Naive thymus-derived CD4-positive, alpha-beta T cell (primary cell): ENCODE results near the gene CPAMD8. TPM values are rescaled to one million over a fixed set of nuclear protein-coding genes. Genes with fewer than 3 reads are reported as not detected.

Experiments used
- ATAC-seq: fragments of 150-1000 bp; cut with Tn5 transposase; 2 replicates; pipeline ENCODE4 v1.10.0; 2021; ENCODE audit warnings: mild to moderate bottlenecking, moderate library complexity
- CTCF ChIA-PET: fragments of 350-600 bp; sonication (Branson Sonifier 250); formaldehyde crosslinking; loops from one replicate; lab custom pipeline; 2021; ENCODE audit warnings: antibody characterized with exemption; lab: Charles Lee
- POLR2A ChIA-PET: fragments of 350-600 bp; sonication (Branson Sonifier 250); formaldehyde crosslinking; loops from one replicate; lab custom pipeline; 2021; ENCODE audit warnings: antibody characterized with exemption, inconsistent platforms; lab: Charles Lee
- DNase-seq, 9 donors: peaks; one replicate each; pipeline versions ENCODE4 v3.0.0 to v3.0.0-alpha.2; 2020 to 2022; ENCODE audit warnings: mixed read lengths in 1 of 9
- H3K27ac ChIP-seq: one replicate; pipeline ENCODE4 v1.7.0; 2013; ENCODE audit warnings: mild to moderate bottlenecking, low read depth, low read length, moderate library complexity
- H3K27me3 ChIP-seq, 2 donors: one replicate each; pipeline ENCODE4 v1.7.0; 2013; ENCODE audit warnings: low read length in 2 of 2, mild to moderate bottlenecking in 2 of 2, moderate library complexity in 2 of 2; ENCODE audit not compliant: control insufficient read depth in 2 of 2, insufficient read depth in 2 of 2
- H3K36me3 ChIP-seq, 3 experiments: 1 replicate in 2 of 3; 2 replicates in 1 of 3; pipeline ENCODE4 v1.7.0; 2013; ENCODE audit warnings: low read length in 3 of 3, mild to moderate bottlenecking in 3 of 3, moderate library complexity in 1 of 3; ENCODE audit not compliant: insufficient read depth in 3 of 3, control insufficient read depth in 2 of 3
- H3K4me1 ChIP-seq, 2 donors: one replicate each; pipeline ENCODE4 v1.7.0; 2013; ENCODE audit warnings: low read length in 2 of 2, mild to moderate bottlenecking in 2 of 2, moderate library complexity in 1 of 2; ENCODE audit not compliant: control insufficient read depth in 2 of 2, insufficient read depth in 2 of 2
- H3K4me3 ChIP-seq: 2 replicates; pipeline ENCODE4 v1.7.0; 2013; ENCODE audit warnings: mild to moderate bottlenecking, low read length
- H3K9me3 ChIP-seq, 3 experiments: 1 replicate in 2 of 3; 2 replicates in 1 of 3; pipeline ENCODE4 v1.7.0; 2013; ENCODE audit warnings: low read length in 3 of 3; ENCODE audit not compliant: control insufficient read depth in 2 of 3
- H3K27ac Mint-ChIP-seq, 9 donors: one replicate each; pipeline ENCODE4 v1.8.0; 2020 to 2022; ENCODE audit warnings: mixed read lengths in 9 of 9, mild to moderate bottlenecking in 8 of 9, moderate library complexity in 5 of 9, inconsistent platforms in 2 of 9
- H3K27me3 Mint-ChIP-seq, 5 donors: one replicate each; pipeline ENCODE4 v1.8.0; 2021 to 2022; ENCODE audit warnings: mixed read lengths in 5 of 5, mild to moderate bottlenecking in 1 of 5
- H3K36me3 Mint-ChIP-seq, 5 donors: one replicate each; pipeline ENCODE4 v1.8.0; 2020 to 2022; ENCODE audit warnings: mixed read lengths in 5 of 5, mild to moderate bottlenecking in 3 of 5, inconsistent platforms in 1 of 5
- H3K4me1 Mint-ChIP-seq, 7 donors: one replicate each; pipeline ENCODE4 v1.8.0; 2020 to 2022; ENCODE audit warnings: mixed read lengths in 7 of 7, mild to moderate bottlenecking in 3 of 7, inconsistent platforms in 1 of 7
- H3K4me3 Mint-ChIP-seq, 10 donors: one replicate each; pipeline ENCODE4 v1.8.0; 2020 to 2022; ENCODE audit warnings: mild to moderate bottlenecking in 10 of 10, mixed read lengths in 10 of 10, moderate library complexity in 6 of 10, inconsistent platforms in 2 of 10
- H3K9me3 Mint-ChIP-seq, 11 donors: one replicate each; pipeline ENCODE4 v1.8.0; 2020 to 2022; ENCODE audit warnings: mixed read lengths in 11 of 11, mild to moderate bottlenecking in 4 of 11, inconsistent platforms in 1 of 11, moderate library complexity in 1 of 11
- intact Hi-C, 2 donors: fragments of 100-400 bp; cut with micrococcal nuclease; formaldehyde crosslinking; loops; one replicate each; pipeline ENCODE4 v1.15.1; 2023
- polyA plus RNA-seq, 2 donors: library from polyadenylated mRNA; unstranded; fragments of 300-500 nt; fragmentation: Illumina TruSeq; gene quantifications; one replicate each; pipeline ENCODE4 v1.2.3, GENCODE V29; 2021
- total RNA-seq, 6 experiments: library from RNA in 5 of 6; stranded (reverse) in 5 of 6; gene quantifications; 1 replicate in 5 of 6; 2 replicates in 1 of 6; pipeline ENCODE4 v1.2.3 and lab custom pipeline; 2021 to 2026

Gene CPAMD8
- total and polyA plus RNA-seq, 7 experiments from 2014 or later, result 0.18 to 6.6 (median 2.4) TPM

GRCh38 chr19:16896146-16897028 lies 130.2 kb downstream of the CPAMD8 start:
- Histone ChIP-seq H3K9me3 (no peaks in the 10 kb centered on the region), H3K4me3 (no peak overlapping the region), H3K27me3 (no peaks in the 10 kb centered on the region), H3K36me3 (no peaks in the 10 kb centered on the region), H3K27ac (no peak overlapping the region), H3K4me1 (peaks cover 0 to 5% of the 10 kb centered on the region in 2 donors)
- ChIA-PET CTCF (no interaction called here), POLR2A (interaction anchor here (0.7 kb wide), 1 partner anchor 155 kb away, joined by 4 read pairs; no protein-coding TSS in a partner anchor)
- no peak for ATAC-seq
- Mint-ChIP-seq H3K36me3 (no peaks in the 10 kb centered on the region), H3K9me3 (peaks cover 0 to 3% (median 0%) of the 10 kb centered on the region in 11 donors), H3K4me3 (peak overlapping the region; percentile 51 to 81 (median 70)), H3K27ac (peak overlapping the region in 1 of 9 donors; percentile 77), H3K4me1 (peaks cover 13 to 36% (median 22%) of the 10 kb centered on the region in 7 donors), H3K27me3 (peaks cover 6 to 54% (median 21%) of the 10 kb centered on the region in 5 donors)
- intact Hi-C loops, result loop anchor here (2.0 to 5.0 kb wide), 3 partner anchors 69 to 819 kb away; partner anchors contain the start of genes SIN3B (in 1 of the 2) and TPM4 (in 1 of the 2)
- DNase-seq, result peak in 4 of 9 donors; percentile 8 to 24 (median 17)

GRCh38 chr19:16895467-16896145 lies 131.0 kb downstream of the CPAMD8 start:
- Mint-ChIP-seq H3K4me3 (peak overlapping the region in 9 of 10 donors; percentile 0 to 57 (median 33)), H3K4me1 (peaks cover 13 to 36% (median 22%) of the 10 kb centered on the region in 7 donors), H3K27me3 (peaks cover 6 to 54% (median 24%) of the 10 kb centered on the region in 5 donors)

GRCh38 chr19:16894080-16894479 lies 132.5 kb downstream of the CPAMD8 start:
- Histone ChIP-seq H3K27me3 (no peaks in the 10 kb centered on the region), H3K4me3 (no peak overlapping the region), H3K36me3 (no peaks in the 10 kb centered on the region), H3K9me3 (no peaks in the 10 kb centered on the region), H3K27ac (no peak overlapping the region), H3K4me1 (no peaks in the 10 kb centered on the region)
- CTCF ChIA-PET, result interaction anchor here (0.6 kb wide), 1 partner anchor 179 kb away, joined by 4 read pairs; no protein-coding TSS in a partner anchor
- ATAC-seq (no peak), DNase-seq (no peak)
- Mint-ChIP-seq H3K36me3 (no peaks in the 10 kb centered on the region), H3K4me3 (peak overlapping the region in 1 of 10 donors; percentile 46), H3K27me3 (peaks cover 6 to 54% (median 26%) of the 10 kb centered on the region in 5 donors), H3K9me3 (peaks cover 0 to 3% (median 0%) of the 10 kb centered on the region in 11 donors), H3K27ac (no peak overlapping the region), H3K4me1 (peaks cover 5 to 30% (median 14%) of the 10 kb centered on the region in 7 donors)
- POLR2A ChIA-PET, result no interaction called here
- intact Hi-C loops, result no loop called here

More at GRCh38 chr19:16895467-16896145, 131.0 kb downstream of the CPAMD8 start:
- Histone ChIP-seq H3K4me3 (no peak overlapping the region), H3K4me1 (peaks cover 0 to 5% of the 10 kb centered on the region in 2 donors), H3K27me3 (no peaks in the 10 kb centered on the region), H3K27ac (no peak overlapping the region), H3K36me3 (no peaks in the 10 kb centered on the region), H3K9me3 (no peaks in the 10 kb centered on the region)
- CTCF ChIA-PET, result no interaction called here
- intact Hi-C loops, result loop anchor here (2.0 to 5.0 kb wide), 3 partner anchors 68 to 818 kb away; partner anchors contain the start of genes SIN3B (in 1 of the 2) and TPM4 (in 1 of the 2)
- Mint-ChIP-seq H3K9me3 (peaks cover 0 to 3% (median 0%) of the 10 kb centered on the region in 11 donors), H3K36me3 (no peaks in the 10 kb centered on the region), H3K27ac (peak overlapping the region in 2 of 9 donors; percentile 28 to 64)
- POLR2A ChIA-PET, result interaction anchor here (0.6 to 0.7 kb wide), 2 partner anchors 154 to 405 kb away, joined by 3 to 4 read pairs; no protein-coding TSS in a partner anchor
- ATAC-seq (no peak), DNase-seq (no peak)

GRCh38 chr19:16893686-16893989 lies 133.0 kb downstream of the CPAMD8 start:
- Mint-ChIP-seq H3K27me3 (peaks cover 6 to 52% (median 28%) of the 10 kb centered on the region in 5 donors), H3K4me1 (peaks cover 5 to 30% (median 13%) of the 10 kb centered on the region in 7 donors), H3K9me3 (peaks cover 0 to 3% (median 0%) of the 10 kb centered on the region in 11 donors), H3K27ac (peak overlapping the region in 1 of 9 donors; percentile 9), H3K36me3 (no peaks in the 10 kb centered on the region), H3K4me3 (peak overlapping the region in 2 of 10 donors; percentile 21 to 46)
- Histone ChIP-seq H3K4me1 (no peaks in the 10 kb centered on the region), H3K27me3 (no peaks in the 10 kb centered on the region), H3K9me3 (no peaks in the 10 kb centered on the region), H3K4me3 (no peak overlapping the region), H3K27ac (no peak overlapping the region), H3K36me3 (no peaks in the 10 kb centered on the region)
- ATAC-seq, result no peak
- DNase-seq, result no peak
- ChIA-PET CTCF (no interaction called here), POLR2A (no interaction called here)
- intact Hi-C loops, result no loop called here

- Histone ChIP-seq H3K27ac (no peak overlapping the region), H3K4me1 (no peaks in the 10 kb centered on the region), H3K4me3 (no peak overlapping the region), H3K9me3 (no peaks in the 10 kb centered on the region), H3K27me3 (no peaks in the 10 kb centered on the region), H3K36me3 (no peaks in the 10 kb centered on the region)
- CTCF ChIA-PET, result no interaction called here
- H3K27me3 Mint-ChIP-seq, result peaks cover 6 to 46% (median 32%) of the 10 kb centered on the region in 5 donors
- peak overlapping the region in 1 of 9 donors; percentile 9 for H3K27ac Mint-ChIP-seq
- H3K9me3 Mint-ChIP-seq, result peaks cover 0 to 3% (median 0%) of the 10 kb centered on the region in 11 donors
- H3K4me1 Mint-ChIP-seq, result peaks cover 5 to 28% (median 10%) of the 10 kb centered on the region in 7 donors
- no peaks in the 10 kb centered on the region for H3K36me3 Mint-ChIP-seq
- POLR2A ChIA-PET, result no interaction called here
- DNase-seq (no peak), ATAC-seq (no peak)
- peak overlapping the region in 3 of 10 donors; percentile 21 to 46 (median 24) for H3K4me3 Mint-ChIP-seq
- intact Hi-C loops, result no loop called here
These were observed 133.5 kb downstream of the CPAMD8 start for GRCh38 chr19:16892868-16893685.

- Histone ChIP-seq H3K4me1 (no peaks in the 10 kb centered on the region), H3K4me3 (no peak overlapping the region), H3K27me3 (no peaks in the 10 kb centered on the region), H3K27ac (no peak overlapping the region), H3K9me3 (no peaks in the 10 kb centered on the region), H3K36me3 (no peaks in the 10 kb centered on the region)
- CTCF ChIA-PET, result no interaction called here
- no peak for DNase-seq
- Mint-ChIP-seq H3K9me3 (peaks cover 0 to 3% (median 0%) of the 10 kb centered on the region in 11 donors), H3K4me3 (no peak overlapping the region), H3K36me3 (no peaks in the 10 kb centered on the region), H3K4me1 (peaks cover 4 to 28% (median 10%) of the 10 kb centered on the region in 7 donors), H3K27ac (no peak overlapping the region), H3K27me3 (peaks cover 6 to 44% (median 32%) of the 10 kb centered on the region in 5 donors)
- POLR2A ChIA-PET, result no interaction called here
- no peak for ATAC-seq
- intact Hi-C loops, result no loop called here
These were observed 134.2 kb downstream of the CPAMD8 start for GRCh38 chr19:16892436-16892835.
